GM12874 (cell line): ENCODE data around the gene OSBPL7.
A peak's percentile ranks its signal among the peaks of the same experiment; 100 is the strongest.

Source experiments
- TF ChIP-seq, protein P1 (sequence below): IDR thresholded peaks from 2 replicates; pipeline ENCODE4 v1.5.1; 2011; ENCODE audit warnings: low read depth, mild to moderate bottlenecking, control low read depth, low read length, moderate library complexity; ENCODE audit not compliant: insufficient read depth

OSBPL7 gene

DNA sequence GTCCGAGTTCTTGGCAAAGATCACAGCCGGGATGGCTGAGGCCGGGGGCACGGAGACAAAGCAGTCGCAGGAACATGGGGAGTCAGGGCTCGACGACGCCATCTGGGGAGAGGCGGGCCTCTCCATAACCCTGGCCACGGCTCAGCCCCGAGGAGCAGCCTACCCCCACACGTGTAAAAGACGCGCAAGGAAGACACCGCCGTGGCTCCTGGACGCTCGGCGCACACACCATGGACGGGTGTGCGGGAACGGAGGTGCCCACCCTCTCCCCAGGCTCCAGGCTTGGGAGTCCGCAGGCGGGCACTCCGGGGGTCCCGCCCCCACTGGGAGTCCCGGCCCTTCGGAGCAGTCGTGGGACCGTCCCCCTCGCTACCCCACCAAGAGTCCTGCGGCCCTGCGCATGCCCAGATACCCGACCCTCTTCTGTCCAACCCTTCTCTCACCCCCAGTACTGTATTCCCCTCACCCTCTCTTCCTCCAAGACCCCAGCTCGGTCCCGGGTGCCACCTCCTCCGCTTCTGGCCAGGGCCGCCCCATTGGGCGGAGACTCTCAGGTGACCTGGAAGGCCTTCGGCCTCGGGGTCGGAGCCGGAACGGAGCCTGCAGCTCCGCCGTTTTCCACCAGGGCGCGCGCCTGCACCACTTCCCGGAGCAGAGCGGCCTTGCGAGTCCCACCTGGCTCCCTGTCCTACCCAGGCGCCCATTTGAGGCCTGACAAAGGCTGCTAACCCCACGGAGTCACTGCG lies 19.3 kb upstream of the OSBPL7 start, which contains the start of gene SCRN2:
Gene SCRN2 (minus strand): TSS at position 532 of the 746 bp plus-strand sequence. CDS start 430 bp downstream, at position 102.
- TF ChIP-seq, protein P1, sequence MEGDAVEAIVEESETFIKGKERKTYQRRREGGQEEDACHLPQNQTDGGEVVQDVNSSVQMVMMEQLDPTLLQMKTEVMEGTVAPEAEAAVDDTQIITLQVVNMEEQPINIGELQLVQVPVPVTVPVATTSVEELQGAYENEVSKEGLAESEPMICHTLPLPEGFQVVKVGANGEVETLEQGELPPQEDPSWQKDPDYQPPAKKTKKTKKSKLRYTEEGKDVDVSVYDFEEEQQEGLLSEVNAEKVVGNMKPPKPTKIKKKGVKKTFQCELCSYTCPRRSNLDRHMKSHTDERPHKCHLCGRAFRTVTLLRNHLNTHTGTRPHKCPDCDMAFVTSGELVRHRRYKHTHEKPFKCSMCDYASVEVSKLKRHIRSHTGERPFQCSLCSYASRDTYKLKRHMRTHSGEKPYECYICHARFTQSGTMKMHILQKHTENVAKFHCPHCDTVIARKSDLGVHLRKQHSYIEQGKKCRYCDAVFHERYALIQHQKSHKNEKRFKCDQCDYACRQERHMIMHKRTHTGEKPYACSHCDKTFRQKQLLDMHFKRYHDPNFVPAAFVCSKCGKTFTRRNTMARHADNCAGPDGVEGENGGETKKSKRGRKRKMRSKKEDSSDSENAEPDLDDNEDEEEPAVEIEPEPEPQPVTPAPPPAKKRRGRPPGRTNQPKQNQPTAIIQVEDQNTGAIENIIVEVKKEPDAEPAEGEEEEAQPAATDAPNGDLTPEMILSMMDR: peak; percentile 97

DNA sequence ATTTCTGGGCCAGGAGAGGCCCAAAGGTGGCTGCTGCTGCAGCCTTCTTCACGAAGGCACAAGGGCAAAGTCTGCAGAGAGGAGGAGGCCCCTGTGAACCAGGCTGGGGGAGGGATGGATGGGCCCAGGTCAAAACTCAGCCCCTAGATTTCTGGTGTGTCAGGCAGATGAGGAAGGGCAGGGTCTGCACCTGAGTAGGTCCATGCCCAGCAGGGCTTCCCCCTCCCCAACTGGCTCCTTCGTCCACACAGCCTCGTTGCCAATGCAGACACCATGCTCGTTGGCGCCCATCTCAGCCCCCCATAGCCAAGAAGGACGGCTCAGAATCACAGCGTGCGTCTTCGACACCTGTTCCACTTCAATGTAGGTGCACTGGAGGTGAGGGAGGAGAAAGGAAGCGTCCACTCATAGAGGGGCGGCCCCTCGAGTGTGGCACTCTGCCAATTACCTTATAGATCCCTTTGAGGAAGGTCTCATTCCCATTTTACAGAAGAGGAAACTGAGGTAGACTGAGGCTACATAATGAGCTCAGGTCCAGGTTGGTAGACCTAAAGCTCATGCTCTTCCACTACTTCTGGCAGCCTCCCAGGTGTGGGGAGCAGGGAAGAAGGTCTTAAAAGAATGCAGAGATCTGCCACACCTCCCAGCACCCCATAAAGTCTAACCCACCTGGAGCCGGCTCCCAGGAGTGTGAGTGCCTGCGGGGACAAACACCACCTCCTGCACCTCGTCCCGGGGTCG lies 18.6 kb upstream of the OSBPL7 start:
- TF ChIP-seq, protein P1: no peak

DNA sequence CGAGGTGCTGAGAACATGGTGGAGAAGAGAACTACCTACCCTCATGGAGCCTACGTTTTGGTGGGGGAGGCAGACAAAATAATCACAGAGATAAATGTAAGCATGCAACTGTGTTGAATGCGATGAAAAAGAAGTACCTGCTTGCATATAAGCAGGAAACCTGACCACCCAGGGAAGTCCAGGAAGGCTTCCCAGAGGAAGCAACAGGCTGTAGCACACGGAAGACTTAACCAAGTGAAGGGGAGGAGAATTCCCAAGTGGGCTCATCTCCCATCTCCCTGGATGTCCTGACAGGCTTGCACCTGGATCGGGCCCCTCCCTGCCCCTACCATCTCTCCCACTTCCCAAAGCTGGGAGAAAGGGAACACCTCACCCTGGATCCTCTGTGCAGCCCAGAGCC lies 17.5 kb upstream of the OSBPL7 start:
- TF ChIP-seq, protein P1: no peak

DNA sequence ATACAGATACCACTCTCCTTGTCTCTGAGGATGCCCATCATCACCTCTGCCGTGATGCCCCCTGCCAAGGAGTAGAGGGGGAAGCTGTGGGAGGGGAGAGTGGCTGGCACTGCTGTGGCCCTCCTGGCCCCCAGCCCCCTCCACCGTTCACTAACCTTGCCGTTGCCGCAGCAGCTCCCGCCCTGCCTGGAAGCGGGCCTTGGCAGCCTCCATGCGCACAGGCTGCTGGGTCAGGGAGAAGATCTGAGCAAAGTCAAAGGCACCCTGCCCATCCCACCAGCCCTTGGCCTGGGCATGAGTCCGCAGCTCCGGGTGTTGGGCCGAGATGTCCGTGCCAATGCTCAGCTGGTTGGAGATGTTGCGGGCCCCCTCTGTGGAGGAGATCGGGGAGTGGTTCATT lies 17.0 kb upstream of the OSBPL7 start:
- TF ChIP-seq, protein P1: no peak

DNA sequence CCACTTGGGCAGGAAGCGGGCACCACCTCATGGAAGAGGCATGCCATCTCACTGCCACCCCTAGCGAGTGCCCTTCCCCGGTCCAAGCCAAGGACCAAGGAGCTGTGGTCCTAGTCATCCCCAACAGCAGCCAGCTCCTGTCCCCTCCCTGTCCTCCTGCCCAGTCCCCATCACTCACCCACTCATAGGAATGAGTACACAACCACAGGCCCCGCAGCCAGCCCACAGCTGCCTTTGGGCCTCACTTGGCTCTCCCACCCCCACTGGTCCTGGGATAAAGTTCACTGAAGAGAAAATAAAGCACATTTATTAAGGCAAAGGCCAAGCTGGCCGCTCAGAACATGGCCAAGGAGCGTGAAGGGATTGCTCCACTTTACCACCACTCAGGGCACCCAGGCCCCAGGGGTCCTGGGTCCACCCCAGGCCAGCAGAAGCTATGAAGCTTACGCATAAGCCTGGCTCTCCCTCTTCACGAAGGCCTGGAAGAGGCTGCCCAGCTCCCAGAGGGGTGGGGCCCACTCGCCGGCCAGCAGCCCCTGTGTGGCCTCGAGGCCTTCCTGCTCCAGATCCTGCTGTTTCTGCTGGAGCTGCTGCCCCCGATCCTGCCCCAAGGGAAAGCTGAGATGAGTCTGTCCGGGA lies 15.9 kb upstream of the OSBPL7 start:
- TF ChIP-seq, protein P1: no peak

DNA sequence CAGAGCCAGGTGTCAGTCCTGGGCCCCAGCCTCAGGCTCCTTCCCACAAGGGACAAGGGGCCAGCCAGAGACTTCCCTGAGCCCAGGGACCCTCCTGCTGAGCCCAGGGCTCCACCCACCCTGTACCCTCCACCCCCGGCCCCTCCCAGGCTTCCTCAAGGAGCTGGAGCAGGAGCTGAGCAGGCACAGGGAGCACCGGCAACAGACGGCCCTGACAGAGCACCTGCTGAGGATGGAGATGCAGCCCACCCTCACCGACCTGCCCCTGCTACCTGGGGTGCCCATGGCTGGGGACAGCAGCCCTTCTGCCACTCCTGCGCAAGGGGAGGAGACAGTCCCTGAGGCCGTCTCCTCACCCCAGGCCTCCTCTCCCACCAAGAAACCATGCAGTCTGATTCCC lies 15.0 kb upstream of the OSBPL7 start:
- TF ChIP-seq, protein P1: no peak

DNA sequence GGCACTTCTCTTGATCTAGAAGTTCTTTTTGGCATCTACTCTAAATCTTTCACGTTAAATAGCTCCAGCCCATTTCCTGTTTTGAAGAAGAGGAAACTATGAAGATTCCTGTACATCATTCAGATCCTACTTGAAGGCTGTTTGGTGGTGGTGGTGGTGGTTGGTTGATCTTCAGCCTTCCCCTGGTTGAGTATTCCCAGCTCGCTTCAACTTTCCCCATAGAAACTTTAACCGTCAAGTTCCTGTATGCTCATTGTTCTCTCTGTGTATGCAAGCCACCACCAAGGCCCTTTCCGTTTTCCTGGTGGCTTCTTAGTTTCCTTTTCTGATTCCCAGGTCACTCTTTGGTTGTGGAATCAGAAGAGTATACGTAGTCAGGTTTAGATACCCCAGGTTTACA lies 13.2 kb upstream of the OSBPL7 start:
- TF ChIP-seq, protein P1: no peak
